OCI-LY3 (cell line): ENCODE results near the gene ARMC6.

Source experiments
- CTCF ChIP-seq: fragments of 200-600, 300-600 bp; sonication (generic); IDR thresholded peaks from 2 replicates; pipeline ENCODE4 v1.5.1; 2014; ENCODE audit warnings: antibody characterized with exemption, low read length, low read depth
- EZH2phosphoT487 ChIP-seq: fragments of 200-600 bp; shearing (Covaris generic); IDR thresholded peaks from 2 replicates; pipeline ENCODE4 v1.6.1; 2018; ENCODE audit warnings: antibody characterized with exemption, mixed run types, low read depth

DNA sequence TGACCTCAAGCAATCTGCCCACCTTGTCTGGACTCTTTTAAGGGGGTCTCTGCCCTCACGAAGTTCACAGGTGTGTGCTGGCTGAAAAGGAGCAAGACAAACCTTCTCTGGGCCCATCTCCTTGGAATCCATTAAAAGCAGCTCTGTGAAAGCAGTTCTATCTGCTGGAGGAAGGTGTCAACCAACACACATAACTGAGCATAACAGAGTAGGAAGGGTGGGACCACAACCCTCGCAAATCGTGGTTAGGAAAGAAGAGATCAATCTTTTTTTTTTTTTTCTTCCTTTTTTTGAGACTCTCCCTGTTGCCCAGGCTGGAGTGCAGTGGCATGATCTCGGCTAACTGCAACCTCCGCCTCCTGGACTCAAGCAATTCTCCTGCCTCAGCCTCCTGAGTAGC is 1.5 kb upstream of the ARMC6 start:
- TF ChIP-seq CTCF (no peak), EZH2phosphoT487 (no peak)
